Measurements from ENCODE around the gene ABCG1.

DNA sequence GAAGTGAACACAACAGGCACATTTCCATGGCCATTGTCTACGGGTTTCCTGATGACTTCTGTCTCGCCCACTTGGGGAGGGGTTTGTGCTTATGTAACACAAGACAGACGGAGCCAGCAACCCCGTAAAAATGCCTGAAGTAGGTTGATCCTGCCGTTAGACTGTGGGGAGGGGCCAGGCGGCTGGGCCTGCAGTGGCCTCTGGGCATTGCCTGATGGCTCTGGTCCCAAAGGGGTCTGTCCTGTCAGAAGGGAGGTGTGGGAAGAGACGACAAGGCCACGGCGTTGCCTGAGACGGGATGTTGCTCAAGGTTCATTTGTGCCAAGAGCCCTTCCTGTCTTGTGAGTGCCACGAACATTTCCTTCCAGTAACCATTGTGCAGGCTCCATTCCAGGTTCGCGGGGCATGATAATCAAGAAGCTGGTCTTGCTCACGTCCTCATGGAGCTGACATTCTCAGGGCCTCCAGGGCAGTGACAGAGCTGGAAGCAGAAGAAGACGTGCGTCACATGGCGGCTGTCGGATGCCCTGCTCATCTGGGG is 44.7 kb downstream of the ABCG1 start:
- TF ChIP-seq CTCF (IDR thresholded peaks at IDR 0.05) (no peak), POLR2A (IDR thresholded peaks at IDR 0.05; ENCODE audit: low read depth) (no peak)

Measured in esophagus muscularis mucosa (tissue), 3 donors.